Liver (tissue), 3 donors: Measurements from ENCODE around the gene BMP7.

Experiments
- EGR1 ChIP-seq, 2 donors: IDR thresholded peaks; 2 replicates each; pipeline ENCODE4 v1.6.1; 2016 to 2018; ENCODE audit warnings: antibody characterized with exemption in 2 of 2, low read depth in 2 of 2
- FOXA1 ChIP-seq: IDR thresholded peaks from 2 replicates; pipeline ENCODE4 v1.6.1; 2016; ENCODE audit warnings: antibody characterized with exemption
- HNF4A ChIP-seq, 2 donors: conservative IDR thresholded peaks; 2 replicates each; pipeline ENCODE4 v1.6.1; 2016; ENCODE audit warnings: antibody characterized with exemption in 2 of 2, mild to moderate bottlenecking in 2 of 2
- HNF4G ChIP-seq: IDR thresholded peaks from 2 replicates; pipeline ENCODE4 v1.6.1; 2016; ENCODE audit warnings: antibody characterized with exemption
- RAD21 ChIP-seq, 2 donors: IDR thresholded peaks; 2 replicates each; pipeline ENCODE4 v1.6.1; 2016; ENCODE audit warnings: antibody characterized with exemption in 2 of 2, mild to moderate bottlenecking in 2 of 2
- SP1 ChIP-seq: IDR thresholded peaks from 2 replicates; pipeline ENCODE4 v1.6.1; 2018; ENCODE audit warnings: antibody characterized with exemption, mild to moderate bottlenecking
- TAF1 ChIP-seq: conservative IDR thresholded peaks from 2 replicates; pipeline ENCODE4 v1.6.1; 2016; ENCODE audit warnings: antibody characterized with exemption, mild to moderate bottlenecking
- TF ChIP-seq, protein P1 (sequence below): fragments of 150-350 bp; IDR thresholded peaks from 2 replicates; pipeline ENCODE4 v1.5.1; 2017; ENCODE audit warnings: improper control_type of control experiment, low read depth, low read length; ENCODE audit not compliant: missing input control
- TF ChIP-seq, protein P2 (sequence below): IDR thresholded peaks from 2 replicates; pipeline ENCODE4 v1.6.1; 2016; ENCODE audit warnings: antibody characterized with exemption
- TF ChIP-seq, protein P3 (sequence below): IDR thresholded peaks from 2 replicates; pipeline ENCODE4 v1.6.1; 2016; ENCODE audit warnings: antibody characterized with exemption, mild to moderate bottlenecking
- TF ChIP-seq, protein P4 (sequence below): IDR thresholded peaks from 2 replicates; pipeline ENCODE4 v1.6.1; 2016; ENCODE audit warnings: antibody characterized with exemption
- donor health status: healthy.
- donor health status: healthy.

DNA sequence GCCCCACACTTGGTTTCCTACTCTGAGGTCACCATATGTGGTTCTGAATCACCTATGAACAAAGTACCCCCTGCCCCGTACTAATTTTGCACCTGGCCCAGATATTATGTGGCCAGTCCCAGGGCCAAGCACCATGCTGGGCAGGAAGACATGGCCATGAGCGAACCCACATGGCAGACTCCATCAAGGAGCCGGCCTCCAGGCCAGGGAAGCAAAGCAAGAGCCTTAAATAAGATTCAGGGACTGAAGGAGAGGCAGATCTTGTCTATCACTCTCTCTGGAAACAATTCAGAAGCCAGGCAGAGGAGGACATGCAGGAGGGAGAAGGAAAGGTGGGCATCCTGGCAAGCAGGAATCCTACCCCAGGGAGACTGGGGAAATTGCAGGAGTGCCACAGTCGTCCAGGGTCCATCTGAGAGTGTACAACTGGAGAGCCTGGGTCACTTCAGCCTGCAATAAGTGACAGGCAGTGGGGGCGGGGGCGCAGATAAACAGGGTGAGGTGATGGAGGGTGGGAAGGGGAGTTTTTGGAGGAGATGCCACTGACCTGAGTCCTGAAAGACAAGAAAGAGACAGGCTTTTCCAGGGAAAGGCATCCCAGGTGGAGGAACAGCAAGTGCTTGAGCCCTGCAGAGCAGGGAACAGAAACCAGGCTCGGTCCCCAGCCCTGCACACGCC is 2.1 kb upstream of the BMP7 start:
- TF ChIP-seq, protein P1, sequence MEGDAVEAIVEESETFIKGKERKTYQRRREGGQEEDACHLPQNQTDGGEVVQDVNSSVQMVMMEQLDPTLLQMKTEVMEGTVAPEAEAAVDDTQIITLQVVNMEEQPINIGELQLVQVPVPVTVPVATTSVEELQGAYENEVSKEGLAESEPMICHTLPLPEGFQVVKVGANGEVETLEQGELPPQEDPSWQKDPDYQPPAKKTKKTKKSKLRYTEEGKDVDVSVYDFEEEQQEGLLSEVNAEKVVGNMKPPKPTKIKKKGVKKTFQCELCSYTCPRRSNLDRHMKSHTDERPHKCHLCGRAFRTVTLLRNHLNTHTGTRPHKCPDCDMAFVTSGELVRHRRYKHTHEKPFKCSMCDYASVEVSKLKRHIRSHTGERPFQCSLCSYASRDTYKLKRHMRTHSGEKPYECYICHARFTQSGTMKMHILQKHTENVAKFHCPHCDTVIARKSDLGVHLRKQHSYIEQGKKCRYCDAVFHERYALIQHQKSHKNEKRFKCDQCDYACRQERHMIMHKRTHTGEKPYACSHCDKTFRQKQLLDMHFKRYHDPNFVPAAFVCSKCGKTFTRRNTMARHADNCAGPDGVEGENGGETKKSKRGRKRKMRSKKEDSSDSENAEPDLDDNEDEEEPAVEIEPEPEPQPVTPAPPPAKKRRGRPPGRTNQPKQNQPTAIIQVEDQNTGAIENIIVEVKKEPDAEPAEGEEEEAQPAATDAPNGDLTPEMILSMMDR: no peak
- TF ChIP-seq, protein P2, sequence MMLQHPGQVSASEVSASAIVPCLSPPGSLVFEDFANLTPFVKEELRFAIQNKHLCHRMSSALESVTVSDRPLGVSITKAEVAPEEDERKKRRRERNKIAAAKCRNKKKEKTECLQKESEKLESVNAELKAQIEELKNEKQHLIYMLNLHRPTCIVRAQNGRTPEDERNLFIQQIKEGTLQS: no peak
- TF ChIP-seq RAD21 (IDR thresholded peaks at IDR 0.05): no peak
- TF ChIP-seq, protein P3, sequence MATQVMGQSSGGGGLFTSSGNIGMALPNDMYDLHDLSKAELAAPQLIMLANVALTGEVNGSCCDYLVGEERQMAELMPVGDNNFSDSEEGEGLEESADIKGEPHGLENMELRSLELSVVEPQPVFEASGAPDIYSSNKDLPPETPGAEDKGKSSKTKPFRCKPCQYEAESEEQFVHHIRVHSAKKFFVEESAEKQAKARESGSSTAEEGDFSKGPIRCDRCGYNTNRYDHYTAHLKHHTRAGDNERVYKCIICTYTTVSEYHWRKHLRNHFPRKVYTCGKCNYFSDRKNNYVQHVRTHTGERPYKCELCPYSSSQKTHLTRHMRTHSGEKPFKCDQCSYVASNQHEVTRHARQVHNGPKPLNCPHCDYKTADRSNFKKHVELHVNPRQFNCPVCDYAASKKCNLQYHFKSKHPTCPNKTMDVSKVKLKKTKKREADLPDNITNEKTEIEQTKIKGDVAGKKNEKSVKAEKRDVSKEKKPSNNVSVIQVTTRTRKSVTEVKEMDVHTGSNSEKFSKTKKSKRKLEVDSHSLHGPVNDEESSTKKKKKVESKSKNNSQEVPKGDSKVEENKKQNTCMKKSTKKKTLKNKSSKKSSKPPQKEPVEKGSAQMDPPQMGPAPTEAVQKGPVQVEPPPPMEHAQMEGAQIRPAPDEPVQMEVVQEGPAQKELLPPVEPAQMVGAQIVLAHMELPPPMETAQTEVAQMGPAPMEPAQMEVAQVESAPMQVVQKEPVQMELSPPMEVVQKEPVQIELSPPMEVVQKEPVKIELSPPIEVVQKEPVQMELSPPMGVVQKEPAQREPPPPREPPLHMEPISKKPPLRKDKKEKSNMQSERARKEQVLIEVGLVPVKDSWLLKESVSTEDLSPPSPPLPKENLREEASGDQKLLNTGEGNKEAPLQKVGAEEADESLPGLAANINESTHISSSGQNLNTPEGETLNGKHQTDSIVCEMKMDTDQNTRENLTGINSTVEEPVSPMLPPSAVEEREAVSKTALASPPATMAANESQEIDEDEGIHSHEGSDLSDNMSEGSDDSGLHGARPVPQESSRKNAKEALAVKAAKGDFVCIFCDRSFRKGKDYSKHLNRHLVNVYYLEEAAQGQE: no peak
- TF ChIP-seq HNF4A (conservative IDR thresholded peaks at IDR 0.05): no peak
- TF ChIP-seq, protein P4, sequence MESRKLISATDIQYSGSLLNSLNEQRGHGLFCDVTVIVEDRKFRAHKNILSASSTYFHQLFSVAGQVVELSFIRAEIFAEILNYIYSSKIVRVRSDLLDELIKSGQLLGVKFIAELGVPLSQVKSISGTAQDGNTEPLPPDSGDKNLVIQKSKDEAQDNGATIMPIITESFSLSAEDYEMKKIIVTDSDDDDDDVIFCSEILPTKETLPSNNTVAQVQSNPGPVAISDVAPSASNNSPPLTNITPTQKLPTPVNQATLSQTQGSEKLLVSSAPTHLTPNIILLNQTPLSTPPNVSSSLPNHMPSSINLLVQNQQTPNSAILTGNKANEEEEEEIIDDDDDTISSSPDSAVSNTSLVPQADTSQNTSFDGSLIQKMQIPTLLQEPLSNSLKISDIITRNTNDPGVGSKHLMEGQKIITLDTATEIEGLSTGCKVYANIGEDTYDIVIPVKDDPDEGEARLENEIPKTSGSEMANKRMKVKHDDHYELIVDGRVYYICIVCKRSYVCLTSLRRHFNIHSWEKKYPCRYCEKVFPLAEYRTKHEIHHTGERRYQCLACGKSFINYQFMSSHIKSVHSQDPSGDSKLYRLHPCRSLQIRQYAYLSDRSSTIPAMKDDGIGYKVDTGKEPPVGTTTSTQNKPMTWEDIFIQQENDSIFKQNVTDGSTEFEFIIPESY: no peak
- TF ChIP-seq FOXA1: no peak
- no peak for TF ChIP-seq EGR1 (IDR thresholded peaks at IDR 0.05; ENCODE audit: low read depth in 2 of 2)
- no peak for TF ChIP-seq TAF1
- no peak for TF ChIP-seq SP1
- TF ChIP-seq HNF4G: no peak
